ENCODE measurements around the gene UCK1.

UCK1 gene

DNA sequence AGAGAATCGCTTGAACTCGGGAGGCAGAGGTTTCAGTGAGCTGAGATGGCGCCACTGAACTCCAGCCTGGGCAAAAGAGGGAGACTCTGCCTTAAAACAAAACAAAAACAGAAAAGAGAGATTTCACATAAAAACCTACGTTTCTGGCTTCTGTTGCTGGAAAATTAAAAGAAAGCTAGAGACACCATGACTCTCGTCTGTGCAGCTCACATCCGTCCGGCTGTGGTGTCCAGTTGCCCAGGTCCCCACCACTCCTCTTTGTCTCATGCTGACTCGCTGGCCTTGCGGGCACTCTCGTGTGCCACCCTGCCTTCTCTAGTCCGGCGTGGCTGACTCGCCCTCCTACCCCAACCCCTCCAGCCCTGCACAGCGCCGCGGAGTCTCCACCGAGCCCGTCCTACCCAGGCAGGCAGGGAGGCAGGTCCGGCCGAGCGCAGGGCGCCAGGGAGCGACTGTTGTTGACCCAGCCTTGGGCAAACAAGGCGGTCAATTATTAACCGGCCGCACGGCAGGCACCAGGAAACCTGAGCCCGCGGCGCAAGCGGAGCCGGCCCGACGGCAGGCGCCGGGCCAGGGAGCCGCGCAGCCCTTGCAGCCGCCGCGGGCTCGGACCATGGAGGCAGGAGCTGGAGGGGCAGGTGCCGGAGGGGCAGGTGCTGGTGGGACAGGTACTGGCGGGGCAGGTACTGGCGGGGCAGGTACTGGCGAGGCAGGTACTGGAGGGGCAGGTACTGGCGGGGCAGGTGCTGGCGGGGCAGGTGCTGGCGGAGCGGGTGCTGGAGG lies 14.1 kb upstream of the UCK1 start, which contains the start of gene PRRT1B:
Gene PRRT1B (plus strand): TSS at position 521 of the 783 bp plus-strand sequence. CDS start 93 bp downstream, at position 614.
- Histone ChIP-seq H4K91ac (ENCODE audit: low read length) (peak within 1 kb of the TSS; percentile 2), H3K4me2 (ENCODE audit: low read length, poor library complexity, severe bottlenecking) (peak within 1 kb of the TSS; percentile 71), H3K9me3 (ENCODE audit: control insufficient read depth, low read length) (peaks cover 28% of the 10 kb centered on the region), H4K8ac (ENCODE audit: low read length) (no peak within 1 kb of the TSS), H3K4me3 (ENCODE audit: insufficient read depth in 1 of 2, low read depth in 1 of 2, low read length in 2 of 2) (peak within 1 kb of the TSS; percentile 20 to 44), H3K14ac (ENCODE audit: low read length in 2 of 2) (no peak within 1 kb of the TSS), H2BK15ac (ENCODE audit: low read depth, poor library complexity, severe bottlenecking) (no peak within 1 kb of the TSS), H2AFZ (ENCODE audit: low read depth, low read length) (peak within 1 kb of the TSS; percentile 19), H3K9ac (ENCODE audit: low read length) (no peak within 1 kb of the TSS), H2BK5ac (ENCODE audit: low read depth, low read length, poor library complexity, severe bottlenecking) (no peak within 1 kb of the TSS), H3K23ac (ENCODE audit: low read length in 2 of 2) (peak within 1 kb of the TSS in 1 of 2 experiments; percentile 14), H3K36me3 (ENCODE audit: control insufficient read depth in 1 of 2, insufficient read depth in 2 of 2, low read depth in 1 of 2, low read length in 2 of 2) (no peaks in the 10 kb centered on the region), H2BK12ac (ENCODE audit: low read length in 2 of 2) (no peak within 1 kb of the TSS), H3K18ac (ENCODE audit: low read depth in 1 of 2, low read length in 2 of 2) (no peak within 1 kb of the TSS), H2BK120ac (ENCODE audit: low read depth, low read length) (no peak within 1 kb of the TSS), H3K27ac (ENCODE audit: low read length, poor library complexity, severe bottlenecking) (no peak within 1 kb of the TSS), H3K27me3 (ENCODE audit: control insufficient read depth in 1 of 2, insufficient read depth in 1 of 2, low read length in 2 of 2) (peaks cover 24 to 56% of the 10 kb centered on the region in 2 experiments), H3K4me1 (ENCODE audit: control insufficient read depth, insufficient read depth, low read depth, low read length) (peaks cover 18% of the 10 kb centered on the region), H3K4ac (ENCODE audit: low read depth in 1 of 2, low read length in 2 of 2) (no peak within 1 kb of the TSS), H3K79me1 (replicated peaks; ENCODE audit: low read length, poor library complexity, severe bottlenecking) (no peaks in the 10 kb centered on the region), H2AK5ac (ENCODE audit: low read length, severe bottlenecking) (no peak within 1 kb of the TSS)
- WGBS: 62% methylated on average over 50 of the region's 50 CpGs
- no peak for DNase-seq

- H3K4ac ChIP-seq (ENCODE audit: low read depth in 1 of 2, low read length in 2 of 2): no peak overlapping the region
- H4K91ac ChIP-seq (ENCODE audit: low read length): no peak overlapping the region
- no peak for DNase-seq
- H2AK5ac ChIP-seq (ENCODE audit: low read length, severe bottlenecking): no peak overlapping the region
- H3K4me3 ChIP-seq (ENCODE audit: insufficient read depth in 1 of 2, low read depth in 1 of 2, low read length in 2 of 2): no peak overlapping the region
- no peak overlapping the region for H3K27ac ChIP-seq (ENCODE audit: low read length, poor library complexity, severe bottlenecking)
- no peak overlapping the region for H2BK120ac ChIP-seq (ENCODE audit: low read depth, low read length)
- no peaks in the 10 kb centered on the region for H3K79me1 ChIP-seq (replicated peaks; ENCODE audit: low read length, poor library complexity, severe bottlenecking)
- no peak overlapping the region for H2BK5ac ChIP-seq (ENCODE audit: low read depth, low read length, poor library complexity, severe bottlenecking)
- no peak overlapping the region for H3K4me2 ChIP-seq (ENCODE audit: low read length, poor library complexity, severe bottlenecking)
- H3K9ac ChIP-seq (ENCODE audit: low read length): no peak overlapping the region
- no peaks in the 10 kb centered on the region for H3K36me3 ChIP-seq (ENCODE audit: control insufficient read depth in 1 of 2, insufficient read depth in 2 of 2, low read depth in 1 of 2, low read length in 2 of 2)
- WGBS: 94% methylated on average over 6 of the region's 6 CpGs
- H2BK15ac ChIP-seq (ENCODE audit: low read depth, poor library complexity, severe bottlenecking): no peak overlapping the region
- H3K23ac ChIP-seq (ENCODE audit: low read length in 2 of 2): no peak overlapping the region
- peaks cover 28% of the 10 kb centered on the region for H3K9me3 ChIP-seq (ENCODE audit: control insufficient read depth, low read length)
- no peak overlapping the region for H3K18ac ChIP-seq (ENCODE audit: low read depth in 1 of 2, low read length in 2 of 2)
- no peak overlapping the region for H2AFZ ChIP-seq (ENCODE audit: low read depth, low read length)
- no peak overlapping the region for H2BK12ac ChIP-seq (ENCODE audit: low read length in 2 of 2)
- H3K14ac ChIP-seq (ENCODE audit: low read length in 2 of 2): no peak overlapping the region
- H3K4me1 ChIP-seq (ENCODE audit: control insufficient read depth, insufficient read depth, low read depth, low read length): peaks cover 18% of the 10 kb centered on the region
- peaks cover 18 to 36% of the 10 kb centered on the region in 2 experiments for H3K27me3 ChIP-seq (ENCODE audit: control insufficient read depth in 1 of 2, insufficient read depth in 1 of 2, low read length in 2 of 2)
- no peak overlapping the region for H4K8ac ChIP-seq (ENCODE audit: low read length)
These were observed 12.1 kb upstream of the UCK1 start for GRCh38 chr9:131543141-131543540.

GRCh38 chr9:131539223-131539923 lies 8.3 kb upstream of the UCK1 start:
- no peak overlapping the region for H2BK12ac ChIP-seq (ENCODE audit: low read length in 2 of 2)
- H3K27ac ChIP-seq (ENCODE audit: low read length, poor library complexity, severe bottlenecking): no peak overlapping the region
- no peaks in the 10 kb centered on the region for H3K79me1 ChIP-seq (replicated peaks; ENCODE audit: low read length, poor library complexity, severe bottlenecking)
- H3K14ac ChIP-seq (ENCODE audit: low read length in 2 of 2): no peak overlapping the region
- H3K4me2 ChIP-seq (ENCODE audit: low read length, poor library complexity, severe bottlenecking): no peak overlapping the region
- no peak overlapping the region for H2AK5ac ChIP-seq (ENCODE audit: low read length, severe bottlenecking)
- 89% methylated on average over 6 of the region's 7 CpGs for WGBS
- no peak overlapping the region for H2AFZ ChIP-seq (ENCODE audit: low read depth, low read length)
- no peak for DNase-seq
- H3K4ac ChIP-seq (ENCODE audit: low read depth in 1 of 2, low read length in 2 of 2): no peak overlapping the region
- no peak overlapping the region for H2BK15ac ChIP-seq (ENCODE audit: low read depth, poor library complexity, severe bottlenecking)
- no peak overlapping the region for H4K8ac ChIP-seq (ENCODE audit: low read length)
- no peak overlapping the region for H3K23ac ChIP-seq (ENCODE audit: low read length in 2 of 2)
- no peaks in the 10 kb centered on the region for H3K36me3 ChIP-seq (ENCODE audit: control insufficient read depth in 1 of 2, insufficient read depth in 2 of 2, low read depth in 1 of 2, low read length in 2 of 2)
- H3K9ac ChIP-seq (ENCODE audit: low read length): no peak overlapping the region
- no peak overlapping the region for H3K18ac ChIP-seq (ENCODE audit: low read depth in 1 of 2, low read length in 2 of 2)
- peaks cover 1% of the 10 kb centered on the region for H3K4me1 ChIP-seq (ENCODE audit: control insufficient read depth, insufficient read depth, low read depth, low read length)
- no peak overlapping the region for H2BK5ac ChIP-seq (ENCODE audit: low read depth, low read length, poor library complexity, severe bottlenecking)
- H2BK120ac ChIP-seq (ENCODE audit: low read depth, low read length): no peak overlapping the region
- H3K4me3 ChIP-seq (ENCODE audit: insufficient read depth in 1 of 2, low read depth in 1 of 2, low read length in 2 of 2): no peak overlapping the region
- H3K9me3 ChIP-seq (ENCODE audit: control insufficient read depth, low read length): peaks cover 21% of the 10 kb centered on the region
- H4K91ac ChIP-seq (ENCODE audit: low read length): no peak overlapping the region
- peaks cover 5 to 10% of the 10 kb centered on the region in 2 experiments for H3K27me3 ChIP-seq (ENCODE audit: control insufficient read depth in 1 of 2, insufficient read depth in 1 of 2, low read length in 2 of 2)

GRCh38 chr9:131537946-131538345 lies 6.9 kb upstream of the UCK1 start:
- no peak overlapping the region for H2BK12ac ChIP-seq (ENCODE audit: low read length in 2 of 2)
- no peak overlapping the region for H3K23ac ChIP-seq (ENCODE audit: low read length in 2 of 2)
- H3K9ac ChIP-seq (ENCODE audit: low read length): no peak overlapping the region
- H3K18ac ChIP-seq (ENCODE audit: low read depth in 1 of 2, low read length in 2 of 2): no peak overlapping the region
- no peak overlapping the region for H2AFZ ChIP-seq (ENCODE audit: low read depth, low read length)
- H3K9me3 ChIP-seq (ENCODE audit: control insufficient read depth, low read length): peaks cover 9% of the 10 kb centered on the region
- H3K27me3 ChIP-seq (ENCODE audit: control insufficient read depth in 1 of 2, insufficient read depth in 1 of 2, low read length in 2 of 2): peaks cover 5 to 6% of the 10 kb centered on the region in 2 experiments
- no peak overlapping the region for H4K8ac ChIP-seq (ENCODE audit: low read length)
- 97% methylated on average over 14 of the region's 19 CpGs for WGBS
- H2BK15ac ChIP-seq (ENCODE audit: low read depth, poor library complexity, severe bottlenecking): no peak overlapping the region
- H3K36me3 ChIP-seq (ENCODE audit: control insufficient read depth in 1 of 2, insufficient read depth in 2 of 2, low read depth in 1 of 2, low read length in 2 of 2): no peaks in the 10 kb centered on the region
- no peak for DNase-seq
- no peak overlapping the region for H2AK5ac ChIP-seq (ENCODE audit: low read length, severe bottlenecking)
- no peak overlapping the region for H2BK5ac ChIP-seq (ENCODE audit: low read depth, low read length, poor library complexity, severe bottlenecking)
- no peak overlapping the region for H3K4me3 ChIP-seq (ENCODE audit: insufficient read depth in 1 of 2, low read depth in 1 of 2, low read length in 2 of 2)
- H4K91ac ChIP-seq (ENCODE audit: low read length): no peak overlapping the region
- no peak overlapping the region for H3K4ac ChIP-seq (ENCODE audit: low read depth in 1 of 2, low read length in 2 of 2)
- H3K79me1 ChIP-seq (replicated peaks; ENCODE audit: low read length, poor library complexity, severe bottlenecking): no peaks in the 10 kb centered on the region
- H2BK120ac ChIP-seq (ENCODE audit: low read depth, low read length): no peak overlapping the region
- H3K14ac ChIP-seq (ENCODE audit: low read length in 2 of 2): no peak overlapping the region
- H3K4me2 ChIP-seq (ENCODE audit: low read length, poor library complexity, severe bottlenecking): no peak overlapping the region
- H3K27ac ChIP-seq (ENCODE audit: low read length, poor library complexity, severe bottlenecking): no peak overlapping the region
- peaks cover 2% of the 10 kb centered on the region for H3K4me1 ChIP-seq (ENCODE audit: control insufficient read depth, insufficient read depth, low read depth, low read length)

Measured in mesenchymal stem cell (in vitro differentiated cells and primary cell).